GM23338 (cell line): ENCODE measurements around the gene DOCK4. TPM values are rescaled to one million over a fixed set of nuclear protein-coding genes. Genes with fewer than 3 reads are reported as not detected.

ENCODE experiments used
- ATAC-seq: fragments of 200-7000 bp; cut with Tn5 transposase; 3 replicates; pipeline ENCODE4 v1.9.1; 2020
- DNase-seq: peaks from one replicate; pipeline ENCODE4 v3.0.0-alpha.2; 2015; ENCODE audit warnings: low spot score
- H2AFZ ChIP-seq: fragments of 200-600 bp; sonication (generic); 2 replicates; pipeline ENCODE4 v1.8.0; 2016; ENCODE audit warnings: antibody characterized with exemption, mild to moderate bottlenecking, moderate library complexity
- H3F3A ChIP-seq: fragments of 200-600 bp; sonication (generic); replicated peaks from 2 replicates; pipeline ENCODE4 v1.8.0; 2017; ENCODE audit warnings: antibody characterized with exemption, mixed run types, low read depth
- H3K27ac ChIP-seq: fragments of 200-600 bp; sonication (generic); 2 replicates; pipeline ENCODE4 v1.6.1; 2016; ENCODE audit warnings: low read depth
- H3K27me3 ChIP-seq: fragments of 200-600 bp; sonication (generic); 2 replicates; pipeline ENCODE4 v1.8.0; 2016; ENCODE audit warnings: mild to moderate bottlenecking, mixed run types, moderate library complexity; ENCODE audit not compliant: insufficient read depth
- H3K36me3 ChIP-seq: fragments of 200-600 bp; sonication (generic); 2 replicates; pipeline ENCODE4 v1.8.0; 2016; ENCODE audit warnings: mild to moderate bottlenecking; ENCODE audit not compliant: insufficient read depth
- H3K4me1 ChIP-seq: fragments of 200-600 bp; sonication (generic); 2 replicates; pipeline ENCODE4 v1.8.0; 2016; ENCODE audit warnings: mild to moderate bottlenecking, moderate library complexity; ENCODE audit not compliant: insufficient read depth
- H3K4me2 ChIP-seq: fragments of 200-600 bp; sonication (generic); 2 replicates; pipeline ENCODE4 v1.7.1; 2017; ENCODE audit warnings: mixed run types
- H3K4me3 ChIP-seq: fragments of 200-600 bp; sonication (generic); 2 replicates; pipeline ENCODE4 v1.6.1; 2016; ENCODE audit warnings: mixed run types
- H3K79me2 ChIP-seq: fragments of 200-600 bp; sonication (generic); replicated peaks from 2 replicates; pipeline ENCODE4 v1.8.0; 2017; ENCODE audit warnings: mild to moderate bottlenecking; ENCODE audit not compliant: insufficient read depth
- H3K9me2 ChIP-seq: fragments of 200-600 bp; sonication (generic); 2 replicates; pipeline ENCODE4 v1.8.0; 2017; ENCODE audit not compliant: insufficient read depth
- H4K20me1 ChIP-seq: fragments of 200-600 bp; sonication (generic); replicated peaks from 2 replicates; pipeline ENCODE4 v1.8.0; 2017; ENCODE audit warnings: mild to moderate bottlenecking; ENCODE audit not compliant: insufficient read depth
- H3K27ac Mint-ChIP-seq: 2 replicates; pipeline ENCODE4 v1.8.0; 2020; ENCODE audit warnings: inconsistent platforms, mild to moderate bottlenecking, moderate library complexity, mixed read lengths
- H3K27me3 Mint-ChIP-seq: 3 replicates; pipeline ENCODE4 v1.8.0; 2022; ENCODE audit warnings: low read depth, mild to moderate bottlenecking, moderate library complexity, mixed read lengths, inconsistent platforms; ENCODE audit not compliant: insufficient read depth, poor library complexity
- H3K36me3 Mint-ChIP-seq: 3 replicates; pipeline ENCODE4 v1.8.0; 2021; ENCODE audit warnings: low read depth, mild to moderate bottlenecking, inconsistent platforms, moderate library complexity, mixed read lengths
- H3K4me1 Mint-ChIP-seq: 3 replicates; pipeline ENCODE4 v1.8.0; 2020; ENCODE audit warnings: mild to moderate bottlenecking, inconsistent platforms, mixed read lengths
- H3K4me3 Mint-ChIP-seq: 3 replicates; pipeline ENCODE4 v1.8.0; 2021; ENCODE audit warnings: moderate library complexity, mild to moderate bottlenecking, inconsistent platforms, mixed read lengths
- H3K9me3 Mint-ChIP-seq: 3 replicates; pipeline ENCODE4 v1.8.0; 2020; ENCODE audit warnings: moderate library complexity, mild to moderate bottlenecking, inconsistent platforms, mixed read lengths
- CREB1 ChIP-seq: fragments of 250-450 bp; sonication (Bioruptor Pico); IDR thresholded peaks from 2 replicates; pipeline ENCODE4 v1.5.0; 2020; ENCODE audit warnings: low read depth, mild to moderate bottlenecking, moderate library complexity
- EZH2 ChIP-seq: fragments of 200-600 bp; sonication (generic); IDR thresholded peaks from one replicate; pipeline ENCODE4 v1.8.0; 2017; ENCODE audit warnings: antibody characterized with exemption, mild to moderate bottlenecking, low read depth; ENCODE audit not compliant: unreplicated experiment
- NANOG ChIP-seq: IDR thresholded peaks from 2 replicates; pipeline ENCODE4 v1.6.1; 2016; ENCODE audit warnings: antibody characterized with exemption, borderline replicate concordance
- POLR2AphosphoS5 ChIP-seq: IDR thresholded peaks from 2 replicates; pipeline ENCODE4 v1.6.1; 2016; ENCODE audit warnings: antibody characterized with exemption, low read depth
- REST ChIP-seq: IDR thresholded peaks from one replicate; pipeline ENCODE4 v1.6.1; 2018; ENCODE audit warnings: antibody characterized with exemption; ENCODE audit not compliant: unreplicated experiment
- STAT1 ChIP-seq: IDR thresholded peaks from one replicate; pipeline ENCODE4 v1.6.1; 2016; ENCODE audit warnings: antibody characterized with exemption; ENCODE audit not compliant: unreplicated experiment
- ZNF331 ChIP-seq: fragments of 250-450 bp; sonication (Bioruptor Pico); IDR thresholded peaks from 2 replicates; pipeline ENCODE4 v1.5.0; 2020; ENCODE audit warnings: low read depth, mild to moderate bottlenecking, moderate library complexity
- ZNF462 ChIP-seq: fragments of 250-450 bp; sonication (Bioruptor Pico); IDR thresholded peaks from 2 replicates; pipeline ENCODE4 v1.5.0; 2020; ENCODE audit warnings: mild to moderate bottlenecking, moderate library complexity
- polyA plus RNA-seq: library from polyadenylated mRNA; unstranded; fragments of >200 nt; fragmentation: Nextera tagmentation; extraction: Ambion mirVana; gene quantifications from 2 replicates; pipeline ENCODE4 v1.2.1, GENCODE V29; 2016
- total RNA-seq: library from RNA; depleted of rRNA; stranded (reverse); fragments of >200 nt; shearing (Covaris generic); gene quantifications from 2 replicates; pipeline ENCODE4 v1.2.3, GENCODE V29; 2014

The DOCK4 gene
- total and polyA plus RNA-seq, 2 experiments from 2014 or later = 6.3 to 33.8 TPM

GRCh38 chr7:111931958-111932357 is 274.2 kb downstream of the DOCK4 start (continued):
- TF ChIP-seq NANOG = no peak
- no peak for TF ChIP-seq ZNF331 (CRISPR knock-in tag)
- TF ChIP-seq POLR2AphosphoS5 = no peak
- no peak for TF ChIP-seq CREB1 (CRISPR knock-in tag)

GRCh38 chr7:111931016-111931517 is 275.1 kb downstream of the DOCK4 start:
- Histone ChIP-seq H3K27ac (peak overlapping the region; percentile 33; the same call in 1 of the 2 replicates), H3K9me2 (no peaks in the 10 kb centered on the region), H3K79me2 (no peaks in the 10 kb centered on the region), H3F3A (no peaks in the 10 kb centered on the region), H2AFZ (no peak overlapping the region), H4K20me1 (no peaks in the 10 kb centered on the region), H3K4me3 (no peak overlapping the region), H3K27me3 (no peaks in the 10 kb centered on the region), H3K4me2 (no peak overlapping the region), H3K4me1 (peaks cover 25% of the 10 kb centered on the region; the same call in 1 of the 2 replicates), H3K36me3 (no peaks in the 10 kb centered on the region)
- TF ChIP-seq ZNF331 (CRISPR knock-in tag) (no peak), POLR2AphosphoS5 (no peak), REST (no peak), STAT1 (no peak), EZH2 (no peak)
- Mint-ChIP-seq H3K27ac (peak overlapping the region; percentile 71), H3K4me1 (peaks cover 47% of the 10 kb centered on the region), H3K4me3 (no peak overlapping the region), H3K36me3 (peaks cover 15% of the 10 kb centered on the region; the same call in 2 of the 3 replicates), H3K27me3 (no peaks in the 10 kb centered on the region), H3K9me3 (no peaks in the 10 kb centered on the region)
- peak; percentile 42 for DNase-seq
- peak; percentile 84 for ATAC-seq

- H3K27ac ChIP-seq = no peak overlapping the region
- H3K79me2 ChIP-seq = no peaks in the 10 kb centered on the region
- peaks cover 60% of the 10 kb centered on the region for H3K4me1 Mint-ChIP-seq
- no peaks in the 10 kb centered on the region for H4K20me1 ChIP-seq
- no peaks in the 10 kb centered on the region for H3K9me3 Mint-ChIP-seq
- H3K36me3 Mint-ChIP-seq = peaks cover 7% of the 10 kb centered on the region; the same call in 2 of the 3 replicates
- H3K4me3 Mint-ChIP-seq = no peak overlapping the region
- H3K27me3 Mint-ChIP-seq = no peaks in the 10 kb centered on the region
- H3K4me3 ChIP-seq = no peak overlapping the region
- H3K4me2 ChIP-seq = no peak overlapping the region
- H3K36me3 ChIP-seq = no peaks in the 10 kb centered on the region
- no peaks in the 10 kb centered on the region for H3K9me2 ChIP-seq
- H3K27me3 ChIP-seq = no peaks in the 10 kb centered on the region
- no peak overlapping the region for H2AFZ ChIP-seq
- DNase-seq = no peak
- ATAC-seq = no peak
- H3K27ac Mint-ChIP-seq = 0 out of 2 replicates have a peak overlapping the region, but pooled peaks have one; percentile 26
- H3F3A ChIP-seq = no peaks in the 10 kb centered on the region
- H3K4me1 ChIP-seq = peaks cover 37% of the 10 kb centered on the region
- no peak for TF ChIP-seq CREB1 (CRISPR knock-in tag)
- TF ChIP-seq STAT1 = no peak
- TF ChIP-seq POLR2AphosphoS5 = no peak
- no peak for TF ChIP-seq ZNF462 (CRISPR knock-in tag)
Measured at GRCh38 chr7:111929264-111929663, 276.9 kb downstream of the DOCK4 start.
